ENCODE data around the gene LUC7L3. TPM values are rescaled to one million over a fixed set of nuclear protein-coding genes. Genes with fewer than 3 reads are reported as not detected.
A peak's percentile ranks its signal among the peaks of the same experiment; 100 is the strongest.

The LUC7L3 gene
- total RNA-seq, 1 donor from 2014 or later: 46.9 TPM

DNA sequence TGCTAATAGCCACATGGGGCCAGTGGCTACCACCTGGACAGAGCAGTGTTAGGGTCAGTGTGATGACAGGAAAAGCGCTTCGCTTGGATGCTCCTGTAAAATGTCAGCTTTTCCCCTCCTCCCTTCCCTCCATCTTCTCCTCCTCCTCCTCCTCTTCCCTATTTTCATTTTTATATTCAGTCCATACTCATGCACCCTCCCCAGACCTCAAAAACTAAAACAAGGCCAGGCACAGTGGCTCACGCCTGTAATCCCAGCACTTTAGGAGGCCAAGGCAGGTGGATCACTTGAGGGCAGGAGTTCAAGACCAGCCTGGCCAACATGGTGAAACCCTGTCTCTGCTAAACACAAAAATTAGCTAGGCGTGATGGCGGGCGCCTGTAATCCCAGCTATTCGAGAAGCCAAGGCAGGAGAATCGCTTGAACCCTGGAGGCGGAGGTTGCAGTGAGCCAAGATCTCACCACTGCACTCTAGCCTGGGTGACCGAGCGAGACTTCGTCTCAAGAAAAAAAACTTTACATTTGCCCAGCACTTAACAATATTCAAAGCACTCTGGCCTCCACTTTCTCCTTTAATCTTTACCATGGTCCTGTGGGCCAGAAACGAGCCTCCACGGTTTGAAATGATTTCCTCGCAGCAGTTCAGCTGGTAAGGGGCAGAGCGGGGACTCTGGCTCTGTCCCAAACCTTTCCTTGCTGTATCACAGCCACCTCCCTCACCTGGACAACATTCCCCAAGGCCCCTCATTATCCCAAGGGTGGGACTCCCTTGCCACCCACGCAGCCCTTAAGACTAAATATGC is 33.5 kb upstream of the LUC7L3 start:
- no peak for DNase-seq (ENCODE audit: extremely low read depth, low read depth, low spot score)

DNA sequence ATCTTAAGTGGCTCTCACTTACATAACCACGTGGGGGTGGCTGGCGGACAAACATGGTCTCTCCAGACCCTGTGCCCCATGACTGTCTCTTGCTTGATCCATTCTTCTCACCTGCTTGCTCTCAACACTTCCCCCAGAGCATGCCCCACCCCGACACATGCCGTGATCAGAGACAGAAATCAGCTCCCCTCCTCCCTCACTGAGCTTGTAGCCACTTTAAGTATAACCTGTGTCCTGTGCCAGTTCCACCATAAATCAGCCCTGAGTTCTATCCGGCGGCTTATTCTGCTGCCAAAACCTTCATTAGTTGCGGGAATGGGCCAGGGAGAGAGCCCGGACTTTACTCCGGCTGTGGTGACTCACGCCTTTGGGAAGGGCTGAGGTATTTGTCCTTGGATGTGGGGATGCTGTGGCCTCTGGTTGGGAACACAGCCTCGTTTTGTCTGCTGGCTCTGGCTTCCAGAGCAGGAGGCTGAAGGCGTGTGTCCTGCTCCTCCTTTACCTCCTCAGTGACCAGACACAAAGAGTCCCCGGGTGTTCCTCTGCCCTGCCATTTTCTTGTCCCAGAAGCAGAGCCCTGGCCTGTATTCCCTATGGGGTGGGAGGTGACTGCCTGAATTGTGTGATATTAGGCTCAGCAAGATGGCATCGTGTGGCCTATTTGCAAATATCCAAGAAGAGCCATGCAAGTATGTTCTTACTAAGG is 32.8 kb upstream of the LUC7L3 start:
- no peak for DNase-seq (ENCODE audit: extremely low read depth, low read depth, low spot score)

GRCh38 chr17:50687200-50688066 is 32.0 kb upstream of the LUC7L3 start:
- no peak for DNase-seq (ENCODE audit: extremely low read depth, low read depth, low spot score)

- DNase-seq (ENCODE audit: extremely low read depth, low read depth, low spot score): no peak
These were observed 31.2 kb upstream of the LUC7L3 start for GRCh38 chr17:50688245-50688644.

DNA sequence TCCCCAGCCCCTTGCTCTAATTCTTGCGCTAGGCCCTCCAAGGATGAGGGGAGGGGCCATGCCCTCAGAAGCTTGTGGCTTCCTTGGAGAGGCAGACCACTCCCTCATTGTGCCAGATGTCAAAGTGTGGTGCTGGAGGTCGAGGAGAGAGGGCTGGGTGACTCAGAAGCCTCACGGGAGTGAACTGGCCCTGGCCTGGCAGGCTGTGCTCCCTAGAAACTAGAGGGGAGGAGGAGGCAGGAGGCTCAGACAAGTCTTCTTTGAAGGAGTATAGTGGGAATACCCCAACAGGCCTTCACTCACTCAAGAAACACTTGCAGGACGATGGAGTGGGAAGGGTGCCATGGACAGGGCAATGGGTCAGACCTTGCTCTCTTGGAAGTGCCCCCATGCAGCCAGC is 30.2 kb upstream of the LUC7L3 start:
- DNase-seq (ENCODE audit: extremely low read depth, low read depth, low spot score): no peak

GRCh38 chr17:50689956-50690886 is 29.2 kb upstream of the LUC7L3 start:
- DNase-seq (ENCODE audit: extremely low read depth, low read depth, low spot score): no peak

DNA sequence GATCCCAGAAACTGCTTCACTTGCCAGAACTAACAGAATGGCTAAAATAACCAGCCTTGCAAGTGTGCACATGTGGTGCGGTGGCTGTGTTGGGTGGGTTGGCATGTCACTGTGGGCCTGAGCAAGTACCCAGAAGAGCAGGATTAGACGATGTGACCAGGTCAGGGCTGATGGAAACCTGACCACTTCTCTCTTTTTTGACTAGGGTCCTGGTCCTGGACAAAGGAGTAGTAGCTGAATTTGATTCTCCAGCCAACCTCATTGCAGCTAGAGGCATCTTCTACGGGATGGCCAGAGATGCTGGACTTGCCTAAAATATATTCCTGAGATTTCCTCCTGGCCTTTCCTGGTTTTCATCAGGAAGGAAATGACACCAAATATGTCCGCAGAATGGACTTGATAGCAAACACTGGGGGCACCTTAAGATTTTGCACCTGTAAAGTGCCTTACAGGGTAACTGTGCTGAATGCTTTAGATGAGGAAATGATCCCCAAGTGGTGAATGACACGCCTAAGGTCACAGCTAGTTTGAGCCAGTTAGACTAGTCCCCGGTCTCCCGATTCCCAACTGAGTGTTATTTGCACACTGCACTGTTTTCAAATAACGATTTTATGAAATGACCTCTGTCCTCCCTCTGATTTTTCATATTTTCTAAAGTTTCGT is 28.4 kb upstream of the LUC7L3 start:
- DNase-seq (ENCODE audit: extremely low read depth, low read depth, low spot score): no peak

GRCh38 chr17:50691550-50692447 is 27.6 kb upstream of the LUC7L3 start:
- DNase-seq (ENCODE audit: extremely low read depth, low read depth, low spot score): no peak

- no peak for DNase-seq (ENCODE audit: extremely low read depth, low read depth, low spot score)
These were observed 26.9 kb upstream of the LUC7L3 start for GRCh38 chr17:50692448-50693035.

DNA sequence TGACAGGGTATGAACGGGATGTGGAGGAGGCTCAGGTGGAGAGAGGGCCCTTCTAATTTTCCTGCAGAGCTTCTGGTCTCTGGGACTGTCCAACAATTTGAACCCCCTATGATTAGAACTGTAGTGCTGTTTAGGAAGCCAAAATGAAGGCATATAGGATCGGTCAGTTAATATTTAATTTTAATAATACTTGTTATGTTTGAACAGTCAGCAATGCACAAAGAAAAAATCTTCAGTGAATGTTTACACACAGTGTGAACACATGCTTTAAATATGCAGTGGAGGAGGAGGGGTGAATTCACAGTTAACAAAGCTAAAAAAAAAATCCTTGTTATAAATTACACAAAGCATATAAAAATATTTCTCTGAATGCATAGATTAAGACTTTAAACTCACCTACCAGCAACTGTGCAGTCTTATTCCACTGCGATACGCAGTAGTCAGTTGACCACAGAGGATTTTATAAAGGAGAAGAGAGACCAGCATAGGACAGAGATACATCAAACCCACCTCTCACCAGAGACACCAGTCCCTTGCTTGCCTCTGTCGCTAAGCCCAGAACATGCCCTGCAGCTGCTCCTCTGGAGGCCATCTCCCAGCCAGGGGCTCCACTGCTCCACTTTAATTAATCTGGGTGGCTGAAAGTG is 26.2 kb upstream of the LUC7L3 start:
- DNase-seq (ENCODE audit: extremely low read depth, low read depth, low spot score): no peak

- DNase-seq (ENCODE audit: extremely low read depth, low read depth, low spot score): no peak
These were observed 23.0 kb upstream of the LUC7L3 start for GRCh38 chr17:50696365-50696879.

GRCh38 chr17:50697062-50697461 is 22.3 kb upstream of the LUC7L3 start:
- no peak for DNase-seq (ENCODE audit: extremely low read depth, low read depth, low spot score)

DNA sequence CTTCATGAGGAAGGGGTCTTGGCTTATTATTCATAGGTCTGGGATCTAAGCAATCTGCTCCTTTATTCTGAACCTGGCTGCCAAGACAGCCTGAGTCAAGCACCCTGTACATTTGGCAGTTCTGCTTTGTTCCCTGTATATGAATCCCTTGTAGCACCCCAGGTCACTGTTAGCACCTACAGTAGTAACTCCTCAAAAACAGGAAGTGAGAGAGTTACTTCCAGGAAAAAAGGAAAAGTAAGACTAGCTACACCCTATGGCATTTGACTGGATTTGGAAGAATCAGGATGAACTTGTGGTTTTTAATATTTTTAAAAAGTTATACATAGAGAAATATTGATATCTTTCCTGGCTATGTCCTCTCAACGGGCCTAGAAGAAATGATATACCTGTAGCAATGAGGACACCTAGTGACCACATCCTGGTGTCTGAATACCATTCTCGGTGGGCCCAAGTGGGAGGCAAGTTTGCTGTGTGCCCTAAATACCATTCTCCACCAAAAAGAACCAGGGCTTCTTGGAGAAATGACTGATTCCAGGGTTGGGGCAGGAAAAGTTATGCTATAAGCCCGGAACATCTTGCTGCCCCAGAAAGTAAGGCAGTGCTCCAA is 21.6 kb upstream of the LUC7L3 start:
- no peak for DNase-seq (ENCODE audit: extremely low read depth, low read depth, low spot score)

GRCh38 chr17:50699410-50699809 is 20.0 kb upstream of the LUC7L3 start:
- no peak for DNase-seq (ENCODE audit: extremely low read depth, low read depth, low spot score)

GRCh38 chr17:50703162-50703561 is 16.2 kb upstream of the LUC7L3 start:
- DNase-seq (ENCODE audit: extremely low read depth, low read depth, low spot score): no peak

GRCh38 chr17:50707289-50708049 is 11.9 kb upstream of the LUC7L3 start, which contains the start of gene ANKRD40:
ANKRD40 (minus strand) TSS chr17:50707914; CDS start chr17:50707654, 260 bp downstream.
- peak; percentile 54 for DNase-seq (ENCODE audit: extremely low read depth, low read depth, low spot score)
